ENCODE results near the gene WWC2.

DNA sequence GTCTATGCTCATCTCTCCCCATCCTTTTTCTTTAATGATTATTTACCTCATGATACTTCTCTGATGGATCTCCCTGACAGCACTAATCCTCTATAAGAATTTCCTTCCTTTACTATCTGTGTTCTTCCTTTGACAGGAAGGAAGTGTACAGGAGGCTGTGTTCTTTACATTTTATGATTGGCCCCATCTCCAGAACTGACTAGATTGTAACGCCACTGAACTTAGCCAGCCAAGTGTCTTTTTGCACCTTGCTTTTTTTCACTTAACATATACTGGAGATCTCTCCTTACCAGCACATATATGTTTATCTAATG, 3.9 kb upstream of the WWC2 start:
- no peak for TF ChIP-seq EZH2 (IDR thresholded peaks at IDR 0.05; ENCODE audit: borderline replicate concordance)
- TF ChIP-seq, protein P1, sequence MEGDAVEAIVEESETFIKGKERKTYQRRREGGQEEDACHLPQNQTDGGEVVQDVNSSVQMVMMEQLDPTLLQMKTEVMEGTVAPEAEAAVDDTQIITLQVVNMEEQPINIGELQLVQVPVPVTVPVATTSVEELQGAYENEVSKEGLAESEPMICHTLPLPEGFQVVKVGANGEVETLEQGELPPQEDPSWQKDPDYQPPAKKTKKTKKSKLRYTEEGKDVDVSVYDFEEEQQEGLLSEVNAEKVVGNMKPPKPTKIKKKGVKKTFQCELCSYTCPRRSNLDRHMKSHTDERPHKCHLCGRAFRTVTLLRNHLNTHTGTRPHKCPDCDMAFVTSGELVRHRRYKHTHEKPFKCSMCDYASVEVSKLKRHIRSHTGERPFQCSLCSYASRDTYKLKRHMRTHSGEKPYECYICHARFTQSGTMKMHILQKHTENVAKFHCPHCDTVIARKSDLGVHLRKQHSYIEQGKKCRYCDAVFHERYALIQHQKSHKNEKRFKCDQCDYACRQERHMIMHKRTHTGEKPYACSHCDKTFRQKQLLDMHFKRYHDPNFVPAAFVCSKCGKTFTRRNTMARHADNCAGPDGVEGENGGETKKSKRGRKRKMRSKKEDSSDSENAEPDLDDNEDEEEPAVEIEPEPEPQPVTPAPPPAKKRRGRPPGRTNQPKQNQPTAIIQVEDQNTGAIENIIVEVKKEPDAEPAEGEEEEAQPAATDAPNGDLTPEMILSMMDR (IDR thresholded peaks at IDR 0.05; ENCODE audit: poor library complexity): no peak
